HepG2 (cell line): ENCODE data around the gene THAP9. TPM values are rescaled to one million over a fixed set of nuclear protein-coding genes. Genes with fewer than 3 reads are reported as not detected.

ENCODE experiments used
- SRF ChIP-seq: IDR thresholded peaks from 2 replicates; pipeline ENCODE4 v1.6.1; 2011; ENCODE audit warnings: mild to moderate bottlenecking, low read depth, low read length, moderate library complexity
- ZNF160 ChIP-seq: sonication (generic); formaldehyde crosslinking; IDR thresholded peaks from 2 replicates; pipeline ENCODE4 v1.8.0; 2022; ENCODE audit warnings: mild to moderate bottlenecking, inconsistent platforms, missing genetic modification reagents
- ZNF605 ChIP-seq: sonication (generic); formaldehyde crosslinking; IDR thresholded peaks from 2 replicates; pipeline ENCODE4 v1.8.0; 2022; ENCODE audit warnings: mild to moderate bottlenecking, missing genetic modification reagents
- ZNF615 ChIP-seq: sonication (generic); formaldehyde crosslinking; IDR thresholded peaks from 2 replicates; pipeline ENCODE4 v1.5.0; 2020; ENCODE audit warnings: mild to moderate bottlenecking, missing genetic modification reagents, borderline replicate concordance
- ZNF616 ChIP-seq: sonication (generic); formaldehyde crosslinking; IDR thresholded peaks from 2 replicates; pipeline ENCODE4 v1.5.0; 2020; ENCODE audit warnings: low read depth, mild to moderate bottlenecking, missing genetic modification reagents
- ZNF644 ChIP-seq: IDR thresholded peaks from 2 replicates; pipeline ENCODE4 v1.6.1; 2016; ENCODE audit warnings: low read depth
- polyA plus RNA-seq, 8 experiments: library from polyadenylated mRNA; depleted of rRNA in 3 of 8; stranded (reverse) in 7 of 8; unstranded in 1 of 8; fragments of >200 nt; fragmentation: Illumina TruSeq in 4 of 8; extraction: Trizol in 4 of 8; gene quantifications; 2 replicates each; pipeline versions ENCODE4 v1.2.1 to v1.2.3, GENCODE V29; 2011 to 2016; ENCODE audit warnings: low read depth in 4 of 8, missing spikeins in 1 of 8, mixed read lengths in 1 of 8; ENCODE audit not compliant: insufficient read depth in 1 of 8
- total RNA-seq, 5 experiments: library from RNA; depleted of rRNA; stranded (reverse); fragments of >200 nt; fragmentation: Illumina TruSeq; extraction: Trizol; gene quantifications; 2 replicates each; pipeline ENCODE4 v1.2.3, GENCODE V29; 2016; ENCODE audit warnings: low read depth in 1 of 5
- TF ChIP-seq, protein P1 (sequence below): sonication (generic); formaldehyde crosslinking; IDR thresholded peaks from 2 replicates; pipeline ENCODE4 v1.5.0; 2020; ENCODE audit warnings: missing genetic modification reagents
- TF ChIP-seq, protein P2 (sequence below): sonication (generic); formaldehyde crosslinking; IDR thresholded peaks from 2 replicates; pipeline ENCODE4 v1.4.0; 2020; ENCODE audit warnings: missing genetic modification reagents
- TF ChIP-seq, protein P3 (sequence below): sonication (generic); formaldehyde crosslinking; IDR thresholded peaks from 2 replicates; pipeline ENCODE4 v1.5.0; 2020; ENCODE audit warnings: mild to moderate bottlenecking, missing genetic modification reagents
- TF ChIP-seq, protein P4 (sequence below), 2 experiments: fragments of 450-650 bp in 1 of 2; sonication (generic) in 1 of 2; formaldehyde crosslinking in 1 of 2; IDR thresholded peaks; 2 replicates each; pipeline versions ENCODE4 v1.6.1 to v1.8.0; 2016 to 2022; ENCODE audit warnings: antibody characterized with exemption in 1 of 2, mild to moderate bottlenecking in 1 of 2, missing genetic modification reagents in 1 of 2

THAP9 gene
- total and polyA plus RNA-seq, 2 of the 13 experiments (the other 11 are each of a cell fraction or from before 2014, with no cell fraction given) = 6.0 to 7.2 TPM

DNA sequence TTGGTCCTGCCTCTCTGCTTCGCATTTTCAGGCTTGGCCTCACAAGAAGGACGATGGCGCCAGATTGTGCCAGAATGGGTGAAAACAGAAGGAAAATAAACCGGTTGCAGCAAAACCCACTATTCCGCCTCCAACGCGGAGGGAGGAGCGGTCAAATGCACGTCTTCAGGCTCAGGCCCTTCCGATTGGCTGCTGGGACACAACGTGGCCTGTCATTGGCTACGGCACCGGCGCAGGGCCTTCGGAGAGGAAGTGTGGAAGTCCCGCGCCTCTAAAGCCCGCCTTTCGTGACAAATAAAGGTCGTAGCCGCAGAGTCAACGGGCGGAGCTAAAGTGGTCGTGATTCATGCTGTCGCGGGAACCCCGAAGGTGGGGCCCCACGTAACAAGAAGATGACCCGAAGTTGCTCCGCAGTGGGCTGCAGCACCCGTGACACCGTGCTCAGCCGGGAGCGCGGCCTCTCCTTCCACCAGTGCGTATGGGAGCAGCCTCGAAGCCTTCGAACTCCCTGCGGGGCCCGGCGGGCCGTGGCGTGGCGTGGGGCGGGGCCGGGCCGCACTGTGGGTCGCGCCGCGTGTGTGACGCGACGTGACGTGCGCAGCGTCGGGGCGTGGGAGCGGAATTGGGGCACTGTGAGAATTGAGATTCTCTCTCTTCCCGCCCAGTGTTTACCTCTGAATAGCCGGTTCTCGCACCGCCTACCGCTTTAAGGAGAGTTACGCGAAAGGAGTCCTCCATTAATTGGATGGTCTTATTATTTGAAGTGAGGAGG, at the start of gene THAP9 (continued):
- TF ChIP-seq, protein P1, sequence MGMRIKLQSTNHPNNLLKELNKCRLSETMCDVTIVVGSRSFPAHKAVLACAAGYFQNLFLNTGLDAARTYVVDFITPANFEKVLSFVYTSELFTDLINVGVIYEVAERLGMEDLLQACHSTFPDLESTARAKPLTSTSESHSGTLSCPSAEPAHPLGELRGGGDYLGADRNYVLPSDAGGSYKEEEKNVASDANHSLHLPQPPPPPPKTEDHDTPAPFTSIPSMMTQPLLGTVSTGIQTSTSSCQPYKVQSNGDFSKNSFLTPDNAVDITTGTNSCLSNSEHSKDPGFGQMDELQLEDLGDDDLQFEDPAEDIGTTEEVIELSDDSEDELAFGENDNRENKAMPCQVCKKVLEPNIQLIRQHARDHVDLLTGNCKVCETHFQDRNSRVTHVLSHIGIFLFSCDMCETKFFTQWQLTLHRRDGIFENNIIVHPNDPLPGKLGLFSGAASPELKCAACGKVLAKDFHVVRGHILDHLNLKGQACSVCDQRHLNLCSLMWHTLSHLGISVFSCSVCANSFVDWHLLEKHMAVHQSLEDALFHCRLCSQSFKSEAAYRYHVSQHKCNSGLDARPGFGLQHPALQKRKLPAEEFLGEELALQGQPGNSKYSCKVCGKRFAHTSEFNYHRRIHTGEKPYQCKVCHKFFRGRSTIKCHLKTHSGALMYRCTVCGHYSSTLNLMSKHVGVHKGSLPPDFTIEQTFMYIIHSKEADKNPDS (CRISPR knock-in tag) = no peak
- TF ChIP-seq ZNF616 = peak; percentile 55; the same call in 1 of the 2 replicates
- peak; percentile 34; the same call in 1 of the 2 replicates for TF ChIP-seq ZNF605 (CRISPR knock-in tag)
- TF ChIP-seq, protein P2, sequence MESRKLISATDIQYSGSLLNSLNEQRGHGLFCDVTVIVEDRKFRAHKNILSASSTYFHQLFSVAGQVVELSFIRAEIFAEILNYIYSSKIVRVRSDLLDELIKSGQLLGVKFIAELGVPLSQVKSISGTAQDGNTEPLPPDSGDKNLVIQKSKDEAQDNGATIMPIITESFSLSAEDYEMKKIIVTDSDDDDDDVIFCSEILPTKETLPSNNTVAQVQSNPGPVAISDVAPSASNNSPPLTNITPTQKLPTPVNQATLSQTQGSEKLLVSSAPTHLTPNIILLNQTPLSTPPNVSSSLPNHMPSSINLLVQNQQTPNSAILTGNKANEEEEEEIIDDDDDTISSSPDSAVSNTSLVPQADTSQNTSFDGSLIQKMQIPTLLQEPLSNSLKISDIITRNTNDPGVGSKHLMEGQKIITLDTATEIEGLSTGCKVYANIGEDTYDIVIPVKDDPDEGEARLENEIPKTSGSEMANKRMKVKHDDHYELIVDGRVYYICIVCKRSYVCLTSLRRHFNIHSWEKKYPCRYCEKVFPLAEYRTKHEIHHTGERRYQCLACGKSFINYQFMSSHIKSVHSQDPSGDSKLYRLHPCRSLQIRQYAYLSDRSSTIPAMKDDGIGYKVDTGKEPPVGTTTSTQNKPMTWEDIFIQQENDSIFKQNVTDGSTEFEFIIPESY (CRISPR knock-in tag) = no peak
- TF ChIP-seq ZNF644 (CRISPR knock-in tag) = 0 out of 2 replicates have a peak, but pooled peaks have one; percentile 31
- no peak; the same call in 1 of the 2 replicates for TF ChIP-seq ZNF160 (CRISPR knock-in tag)
- TF ChIP-seq ZNF615 = peak; percentile 50; the same call in 1 of the 2 replicates
- TF ChIP-seq, protein P3, sequence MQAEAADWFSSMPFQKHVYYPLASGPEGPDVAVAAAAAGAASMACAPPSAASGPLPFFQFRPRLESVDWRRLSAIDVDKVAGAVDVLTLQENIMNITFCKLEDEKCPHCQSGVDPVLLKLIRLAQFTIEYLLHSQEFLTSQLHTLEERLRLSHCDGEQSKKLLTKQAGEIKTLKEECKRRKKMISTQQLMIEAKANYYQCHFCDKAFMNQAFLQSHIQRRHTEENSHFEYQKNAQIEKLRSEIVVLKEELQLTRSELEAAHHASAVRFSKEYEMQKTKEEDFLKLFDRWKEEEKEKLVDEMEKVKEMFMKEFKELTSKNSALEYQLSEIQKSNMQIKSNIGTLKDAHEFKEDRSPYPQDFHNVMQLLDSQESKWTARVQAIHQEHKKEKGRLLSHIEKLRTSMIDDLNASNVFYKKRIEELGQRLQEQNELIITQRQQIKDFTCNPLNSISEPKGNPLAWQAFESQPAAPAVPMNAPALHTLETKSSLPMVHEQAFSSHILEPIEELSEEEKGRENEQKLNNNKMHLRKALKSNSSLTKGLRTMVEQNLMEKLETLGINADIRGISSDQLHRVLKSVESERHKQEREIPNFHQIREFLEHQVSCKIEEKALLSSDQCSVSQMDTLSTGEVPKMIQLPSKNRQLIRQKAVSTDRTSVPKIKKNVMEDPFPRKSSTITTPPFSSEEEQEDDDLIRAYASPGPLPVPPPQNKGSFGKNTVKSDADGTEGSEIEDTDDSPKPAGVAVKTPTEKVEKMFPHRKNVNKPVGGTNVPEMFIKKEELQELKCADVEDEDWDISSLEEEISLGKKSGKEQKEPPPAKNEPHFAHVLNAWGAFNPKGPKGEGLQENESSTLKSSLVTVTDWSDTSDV (CRISPR knock-in tag) = no peak
- TF ChIP-seq, protein P4, sequence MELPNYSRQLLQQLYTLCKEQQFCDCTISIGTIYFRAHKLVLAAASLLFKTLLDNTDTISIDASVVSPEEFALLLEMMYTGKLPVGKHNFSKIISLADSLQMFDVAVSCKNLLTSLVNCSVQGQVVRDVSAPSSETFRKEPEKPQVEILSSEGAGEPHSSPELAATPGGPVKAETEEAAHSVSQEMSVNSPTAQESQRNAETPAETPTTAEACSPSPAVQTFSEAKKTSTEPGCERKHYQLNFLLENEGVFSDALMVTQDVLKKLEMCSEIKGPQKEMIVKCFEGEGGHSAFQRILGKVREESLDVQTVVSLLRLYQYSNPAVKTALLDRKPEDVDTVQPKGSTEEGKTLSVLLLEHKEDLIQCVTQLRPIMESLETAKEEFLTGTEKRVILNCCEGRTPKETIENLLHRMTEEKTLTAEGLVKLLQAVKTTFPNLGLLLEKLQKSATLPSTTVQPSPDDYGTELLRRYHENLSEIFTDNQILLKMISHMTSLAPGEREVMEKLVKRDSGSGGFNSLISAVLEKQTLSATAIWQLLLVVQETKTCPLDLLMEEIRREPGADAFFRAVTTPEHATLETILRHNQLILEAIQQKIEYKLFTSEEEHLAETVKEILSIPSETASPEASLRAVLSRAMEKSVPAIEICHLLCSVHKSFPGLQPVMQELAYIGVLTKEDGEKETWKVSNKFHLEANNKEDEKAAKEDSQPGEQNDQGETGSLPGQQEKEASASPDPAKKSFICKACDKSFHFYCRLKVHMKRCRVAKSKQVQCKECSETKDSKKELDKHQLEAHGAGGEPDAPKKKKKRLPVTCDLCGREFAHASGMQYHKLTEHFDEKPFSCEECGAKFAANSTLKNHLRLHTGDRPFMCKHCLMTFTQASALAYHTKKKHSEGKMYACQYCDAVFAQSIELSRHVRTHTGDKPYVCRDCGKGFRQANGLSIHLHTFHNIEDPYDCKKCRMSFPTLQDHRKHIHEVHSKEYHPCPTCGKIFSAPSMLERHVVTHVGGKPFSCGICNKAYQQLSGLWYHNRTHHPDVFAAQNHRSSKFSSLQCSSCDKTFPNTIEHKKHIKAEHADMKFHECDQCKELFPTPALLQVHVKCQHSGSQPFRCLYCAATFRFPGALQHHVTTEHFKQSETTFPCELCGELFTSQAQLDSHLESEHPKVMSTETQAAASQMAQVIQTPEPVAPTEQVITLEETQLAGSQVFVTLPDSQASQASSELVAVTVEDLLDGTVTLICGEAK (IDR thresholded peaks at IDR 0.05) = no peak
- TF ChIP-seq, protein P4 (CRISPR knock-in tag; IDR thresholded peaks at IDR 0.05) = peak; percentile 86
- no peak for TF ChIP-seq SRF
